ENCODE results near the gene CD163L1. TPM values are rescaled to one million over a fixed set of nuclear protein-coding genes. Genes with fewer than 3 reads are reported as not detected.

The CD163L1 gene
- total and polyA plus RNA-seq, 9 of the 15 experiments (the other 6 are each of a cell fraction or from before 2014, with no cell fraction given): 0.54 to 9.2 (median 2.0) TPM

DNA sequence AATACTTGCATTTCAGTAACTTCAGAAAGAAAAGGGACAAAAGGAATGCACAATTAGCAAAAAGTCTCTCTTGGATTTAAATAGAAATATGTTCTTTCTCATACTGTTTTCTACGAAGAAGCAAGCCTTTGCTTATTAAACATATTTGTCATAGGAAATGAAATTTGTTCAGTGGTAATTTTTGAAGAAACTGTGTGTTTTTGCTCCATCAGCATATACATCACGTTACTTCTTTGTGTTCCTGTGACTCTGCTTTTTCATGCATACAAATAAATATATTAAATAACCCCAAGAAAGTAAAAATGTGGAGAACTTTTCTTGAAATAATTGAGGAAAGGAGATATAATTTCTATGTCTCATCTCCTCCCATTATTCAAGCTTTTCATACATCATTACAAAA, 39.7 kb downstream of the CD163L1 start (continued):
- TF ChIP-seq, protein P1, sequence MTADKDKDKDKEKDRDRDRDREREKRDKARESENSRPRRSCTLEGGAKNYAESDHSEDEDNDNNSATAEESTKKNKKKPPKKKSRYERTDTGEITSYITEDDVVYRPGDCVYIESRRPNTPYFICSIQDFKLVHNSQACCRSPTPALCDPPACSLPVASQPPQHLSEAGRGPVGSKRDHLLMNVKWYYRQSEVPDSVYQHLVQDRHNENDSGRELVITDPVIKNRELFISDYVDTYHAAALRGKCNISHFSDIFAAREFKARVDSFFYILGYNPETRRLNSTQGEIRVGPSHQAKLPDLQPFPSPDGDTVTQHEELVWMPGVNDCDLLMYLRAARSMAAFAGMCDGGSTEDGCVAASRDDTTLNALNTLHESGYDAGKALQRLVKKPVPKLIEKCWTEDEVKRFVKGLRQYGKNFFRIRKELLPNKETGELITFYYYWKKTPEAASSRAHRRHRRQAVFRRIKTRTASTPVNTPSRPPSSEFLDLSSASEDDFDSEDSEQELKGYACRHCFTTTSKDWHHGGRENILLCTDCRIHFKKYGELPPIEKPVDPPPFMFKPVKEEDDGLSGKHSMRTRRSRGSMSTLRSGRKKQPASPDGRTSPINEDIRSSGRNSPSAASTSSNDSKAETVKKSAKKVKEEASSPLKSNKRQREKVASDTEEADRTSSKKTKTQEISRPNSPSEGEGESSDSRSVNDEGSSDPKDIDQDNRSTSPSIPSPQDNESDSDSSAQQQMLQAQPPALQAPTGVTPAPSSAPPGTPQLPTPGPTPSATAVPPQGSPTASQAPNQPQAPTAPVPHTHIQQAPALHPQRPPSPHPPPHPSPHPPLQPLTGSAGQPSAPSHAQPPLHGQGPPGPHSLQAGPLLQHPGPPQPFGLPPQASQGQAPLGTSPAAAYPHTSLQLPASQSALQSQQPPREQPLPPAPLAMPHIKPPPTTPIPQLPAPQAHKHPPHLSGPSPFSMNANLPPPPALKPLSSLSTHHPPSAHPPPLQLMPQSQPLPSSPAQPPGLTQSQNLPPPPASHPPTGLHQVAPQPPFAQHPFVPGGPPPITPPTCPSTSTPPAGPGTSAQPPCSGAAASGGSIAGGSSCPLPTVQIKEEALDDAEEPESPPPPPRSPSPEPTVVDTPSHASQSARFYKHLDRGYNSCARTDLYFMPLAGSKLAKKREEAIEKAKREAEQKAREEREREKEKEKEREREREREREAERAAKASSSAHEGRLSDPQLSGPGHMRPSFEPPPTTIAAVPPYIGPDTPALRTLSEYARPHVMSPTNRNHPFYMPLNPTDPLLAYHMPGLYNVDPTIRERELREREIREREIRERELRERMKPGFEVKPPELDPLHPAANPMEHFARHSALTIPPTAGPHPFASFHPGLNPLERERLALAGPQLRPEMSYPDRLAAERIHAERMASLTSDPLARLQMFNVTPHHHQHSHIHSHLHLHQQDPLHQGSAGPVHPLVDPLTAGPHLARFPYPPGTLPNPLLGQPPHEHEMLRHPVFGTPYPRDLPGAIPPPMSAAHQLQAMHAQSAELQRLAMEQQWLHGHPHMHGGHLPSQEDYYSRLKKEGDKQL (CRISPR knock-in tag; IDR thresholded peaks at IDR 0.05; ENCODE audit: borderline replicate concordance): no peak
- TF ChIP-seq ARID2 (IDR thresholded peaks at IDR 0.05) (no peak), ELF2 (CRISPR knock-in tag; IDR thresholded peaks at IDR 0.05) (no peak), TAF9B (IDR thresholded peaks at IDR 0.05; ENCODE audit: partially characterized antibody) (no peak), MAFG (tag; conservative IDR thresholded peaks at IDR 0.05) (0 out of 2 replicates have a peak, but pooled peaks have one; percentile 6), ZBTB8A (IDR thresholded peaks at IDR 0.05; ENCODE audit: partially characterized antibody) (no peak)
- TF ChIP-seq, protein P2, sequence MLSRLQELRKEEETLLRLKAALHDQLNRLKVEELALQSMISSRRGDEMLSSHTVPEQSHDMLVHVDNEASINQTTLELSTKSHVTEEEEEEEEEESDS (CRISPR knock-in tag; IDR thresholded peaks at IDR 0.05): no peak

All from K562 (cell line).